ENCODE results near the gene MAP2K3.

DNA sequence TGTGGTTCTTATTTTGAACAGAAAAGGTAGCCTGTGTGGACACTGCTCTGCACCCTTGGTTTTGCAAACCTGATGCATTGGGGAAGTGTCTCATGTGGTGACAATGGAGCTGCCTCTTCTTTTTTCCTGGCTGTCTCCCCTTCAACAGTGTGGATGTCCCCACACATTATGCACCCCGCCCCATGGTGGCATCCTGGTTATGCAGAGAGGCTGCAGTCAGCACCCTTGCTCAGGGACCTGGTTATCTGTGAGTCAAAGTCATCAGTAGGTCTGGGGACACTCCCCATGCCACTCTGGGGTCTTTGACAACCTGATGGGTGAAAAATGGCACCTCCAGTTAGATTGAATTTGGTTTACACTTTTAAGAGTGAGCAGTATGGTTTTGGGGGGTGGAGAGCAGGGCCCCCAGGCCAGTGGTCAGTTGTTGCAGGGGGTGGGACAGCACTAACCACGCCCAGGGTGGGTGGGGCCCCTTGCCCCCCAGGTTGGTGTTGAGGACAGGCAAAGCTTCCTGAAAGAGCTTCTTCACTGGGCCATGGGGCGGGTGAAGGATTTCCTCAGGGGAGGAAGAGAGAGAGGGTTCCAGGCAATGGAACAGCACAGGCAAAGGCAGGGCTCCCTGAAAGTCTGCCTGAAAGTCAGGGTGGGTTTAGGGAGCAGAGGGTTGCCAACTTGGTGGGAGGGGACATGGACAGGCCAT, 67.0 kb downstream of the MAP2K3 start:
- TF ChIP-seq, protein P1, sequence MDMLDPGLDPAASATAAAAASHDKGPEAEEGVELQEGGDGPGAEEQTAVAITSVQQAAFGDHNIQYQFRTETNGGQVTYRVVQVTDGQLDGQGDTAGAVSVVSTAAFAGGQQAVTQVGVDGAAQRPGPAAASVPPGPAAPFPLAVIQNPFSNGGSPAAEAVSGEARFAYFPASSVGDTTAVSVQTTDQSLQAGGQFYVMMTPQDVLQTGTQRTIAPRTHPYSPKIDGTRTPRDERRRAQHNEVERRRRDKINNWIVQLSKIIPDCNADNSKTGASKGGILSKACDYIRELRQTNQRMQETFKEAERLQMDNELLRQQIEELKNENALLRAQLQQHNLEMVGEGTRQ (IDR thresholded peaks at IDR 0.05; ENCODE audit: low read length): no peak
- no peak for TF ChIP-seq EP300 (IDR thresholded peaks at IDR 0.05; ENCODE audit: borderline replicate concordance in 1 of 2, low read depth in 2 of 2, low read length in 2 of 2)
- TF ChIP-seq, protein P2, sequence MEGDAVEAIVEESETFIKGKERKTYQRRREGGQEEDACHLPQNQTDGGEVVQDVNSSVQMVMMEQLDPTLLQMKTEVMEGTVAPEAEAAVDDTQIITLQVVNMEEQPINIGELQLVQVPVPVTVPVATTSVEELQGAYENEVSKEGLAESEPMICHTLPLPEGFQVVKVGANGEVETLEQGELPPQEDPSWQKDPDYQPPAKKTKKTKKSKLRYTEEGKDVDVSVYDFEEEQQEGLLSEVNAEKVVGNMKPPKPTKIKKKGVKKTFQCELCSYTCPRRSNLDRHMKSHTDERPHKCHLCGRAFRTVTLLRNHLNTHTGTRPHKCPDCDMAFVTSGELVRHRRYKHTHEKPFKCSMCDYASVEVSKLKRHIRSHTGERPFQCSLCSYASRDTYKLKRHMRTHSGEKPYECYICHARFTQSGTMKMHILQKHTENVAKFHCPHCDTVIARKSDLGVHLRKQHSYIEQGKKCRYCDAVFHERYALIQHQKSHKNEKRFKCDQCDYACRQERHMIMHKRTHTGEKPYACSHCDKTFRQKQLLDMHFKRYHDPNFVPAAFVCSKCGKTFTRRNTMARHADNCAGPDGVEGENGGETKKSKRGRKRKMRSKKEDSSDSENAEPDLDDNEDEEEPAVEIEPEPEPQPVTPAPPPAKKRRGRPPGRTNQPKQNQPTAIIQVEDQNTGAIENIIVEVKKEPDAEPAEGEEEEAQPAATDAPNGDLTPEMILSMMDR (IDR thresholded peaks at IDR 0.05; ENCODE audit: control extremely low read depth in 1 of 3, insufficient read depth in 1 of 3, low read depth in 1 of 3, low read length in 3 of 3): no peak
- no peak for TF ChIP-seq TAF1 (IDR thresholded peaks at IDR 0.05; ENCODE audit: low read depth, low read length)
- TF ChIP-seq POLR2AphosphoS5 (IDR thresholded peaks at IDR 0.05; ENCODE audit: low read depth, low read length): no peak
- no peak for TF ChIP-seq POLR2A (IDR thresholded peaks at IDR 0.05; ENCODE audit: control extremely low read depth in 1 of 2, low read depth in 2 of 2, low read length in 2 of 2)
- TF ChIP-seq SIN3A (conservative IDR thresholded peaks at IDR 0.05 in 1 of 2, IDR thresholded peaks at IDR 0.05 in 1 of 2; ENCODE audit: low read depth in 1 of 2, low read length in 2 of 2): no peak
- TF ChIP-seq SRF (IDR thresholded peaks at IDR 0.05; ENCODE audit: low read depth, low read length): no peak
- TF ChIP-seq HDAC2 (IDR thresholded peaks at IDR 0.05; ENCODE audit: borderline replicate concordance in 1 of 2, low read depth in 2 of 2, low read length in 2 of 2): no peak
- no peak for TF ChIP-seq FOSL1 (IDR thresholded peaks at IDR 0.05; ENCODE audit: insufficient read depth, low read depth, low read length)
- no peak for TF ChIP-seq BCL11A (IDR thresholded peaks at IDR 0.05; ENCODE audit: low read depth in 2 of 2, low read length in 2 of 2)
- no peak for TF ChIP-seq EZH2 (IDR thresholded peaks at IDR 0.05; ENCODE audit: low read depth, low read length, severe bottlenecking)
